Thoracic aorta (tissue), 2 donors: ENCODE measurements around the gene RAPGEF2. TPM values are rescaled to one million over a fixed set of nuclear protein-coding genes. Genes with fewer than 3 reads are reported as not detected.

Source experiments
- ATAC-seq: fragments of 150-250 bp; one replicate; pipeline ENCODE4 v1.8.0; 2017; ENCODE audit warnings: low read depth; ENCODE audit not compliant: insufficient number of reproducible peaks, low FRiP score
- DNase-seq: peaks from one replicate; pipeline ENCODE4 v3.0.0-alpha.2; 2020; ENCODE audit warnings: low spot score
- H3K27ac ChIP-seq, 2 donors: fragments of 200-600 bp; sonication (generic); 1 replicate in 1 of 2; 2 replicates in 1 of 2; pipeline ENCODE4 v1.5.1; 2016; ENCODE audit warnings: mild to moderate bottlenecking in 2 of 2, moderate library complexity in 2 of 2
- H3K27me3 ChIP-seq: fragments of 200-600 bp; sonication (generic); replicated peaks from 2 replicates; pipeline ENCODE4 v1.6.0; 2016; ENCODE audit warnings: mild to moderate bottlenecking; ENCODE audit not compliant: insufficient read depth
- H3K36me3 ChIP-seq: fragments of 200-600 bp; sonication (generic); one replicate; pipeline ENCODE4 v1.5.1; 2016
- H3K4me1 ChIP-seq, 2 donors: fragments of 200-600 bp; sonication (generic); 1 replicate in 1 of 2; 2 replicates in 1 of 2; pipeline versions ENCODE4 v1.5.1 to v1.6.0; 2016; ENCODE audit warnings: low read depth in 2 of 2, mild to moderate bottlenecking in 1 of 2; ENCODE audit not compliant: control insufficient read depth in 1 of 2
- H3K4me3 ChIP-seq: fragments of 200-600 bp; sonication (generic); 2 replicates; pipeline ENCODE4 v1.5.1; 2016; ENCODE audit warnings: mild to moderate bottlenecking
- H3K9me3 ChIP-seq: fragments of 200-600 bp; sonication (generic); 2 replicates; pipeline ENCODE4 v1.5.1; 2016
- CTCF ChIP-seq: fragments of 200-600 bp; sonication (generic); IDR thresholded peaks from one replicate; pipeline ENCODE4 v1.5.1; 2019; ENCODE audit warnings: antibody characterized with exemption
- total RNA-seq, 2 donors: library from RNA; depleted of rRNA; stranded (reverse); fragments of >200 nt; gene quantifications; one replicate each; pipeline versions ENCODE4 v1.1.0 to v1.2.3, GENCODE V29; 2016

Gene RAPGEF2
- total RNA-seq, 2 donors from 2014 or later: 63.0 to 63.6 TPM

GRCh38 chr4:159227984-159228383 is 125.1 kb downstream of the RAPGEF2 start:
- peak; percentile 55 for DNase-seq
- ATAC-seq: peak; percentile 97
- Histone ChIP-seq H3K9me3 (no peaks in the 10 kb centered on the region), H3K27me3 (no peaks in the 10 kb centered on the region), H3K27ac (peak overlapping the region; percentile 46 to 59), H3K4me3 (peak overlapping the region; percentile 62), H3K36me3 (no peaks in the 10 kb centered on the region), H3K4me1 (peaks cover 4 to 18% of the 10 kb centered on the region in 2 donors)
- TF ChIP-seq CTCF: peak; percentile 34

- Histone ChIP-seq H3K27ac (no peak overlapping the region), H3K36me3 (no peaks in the 10 kb centered on the region), H3K4me1 (peaks cover 4 to 18% of the 10 kb centered on the region in 2 donors), H3K9me3 (no peaks in the 10 kb centered on the region), H3K27me3 (no peaks in the 10 kb centered on the region), H3K4me3 (peak overlapping the region; percentile 40)
- ATAC-seq (no peak), DNase-seq (no peak)
- no peak for TF ChIP-seq CTCF
Measured at GRCh38 chr4:159229164-159229563, 126.3 kb downstream of the RAPGEF2 start.

GRCh38 chr4:159232465-159233106 is 129.7 kb downstream of the RAPGEF2 start:
- H3K27me3 ChIP-seq: no peaks in the 10 kb centered on the region
- H3K36me3 ChIP-seq: no peaks in the 10 kb centered on the region
- H3K27ac ChIP-seq: no peak overlapping the region
- H3K4me3 ChIP-seq: no peak overlapping the region
- TF ChIP-seq CTCF: no peak
- DNase-seq: no peak
- peaks cover 4 to 13% of the 10 kb centered on the region in 2 donors for H3K4me1 ChIP-seq
- ATAC-seq: no peak
- no peaks in the 10 kb centered on the region for H3K9me3 ChIP-seq

DNA sequence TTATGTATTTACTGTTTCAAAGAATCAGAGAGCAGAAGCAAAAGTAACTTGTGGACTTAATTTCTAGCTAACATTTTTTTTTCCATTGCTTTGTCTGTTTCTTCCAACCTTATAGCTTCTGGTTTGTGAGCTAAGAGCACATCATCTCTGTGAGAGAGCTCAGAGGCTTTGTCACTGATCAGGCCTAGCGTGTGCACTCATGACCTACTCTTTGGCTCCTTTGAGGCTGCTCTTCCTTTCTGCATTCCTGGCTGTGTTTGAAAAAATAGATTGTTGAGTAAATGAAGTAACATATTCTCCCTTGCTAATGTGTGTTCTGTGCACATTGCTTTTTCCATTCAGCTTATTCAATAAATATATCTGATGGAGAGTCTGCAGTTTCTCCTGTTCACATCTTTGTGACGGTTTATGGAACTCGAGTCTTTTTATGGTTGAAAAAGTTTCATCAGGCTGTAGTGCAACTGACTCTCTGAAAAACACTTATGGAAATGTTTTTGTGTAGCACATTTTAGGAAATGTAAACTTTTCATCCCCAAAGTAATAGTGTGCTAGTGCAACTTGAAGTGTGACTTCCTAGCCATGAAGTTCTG is 133.0 kb downstream of the RAPGEF2 start:
- Histone ChIP-seq H3K27me3 (no peaks in the 10 kb centered on the region), H3K36me3 (no peaks in the 10 kb centered on the region), H3K4me3 (no peak overlapping the region), H3K27ac (no peak overlapping the region), H3K4me1 (peaks cover 6 to 10% of the 10 kb centered on the region in 2 donors), H3K9me3 (no peaks in the 10 kb centered on the region)
- no peak for TF ChIP-seq CTCF
- ATAC-seq (no peak), DNase-seq (no peak)

DNA sequence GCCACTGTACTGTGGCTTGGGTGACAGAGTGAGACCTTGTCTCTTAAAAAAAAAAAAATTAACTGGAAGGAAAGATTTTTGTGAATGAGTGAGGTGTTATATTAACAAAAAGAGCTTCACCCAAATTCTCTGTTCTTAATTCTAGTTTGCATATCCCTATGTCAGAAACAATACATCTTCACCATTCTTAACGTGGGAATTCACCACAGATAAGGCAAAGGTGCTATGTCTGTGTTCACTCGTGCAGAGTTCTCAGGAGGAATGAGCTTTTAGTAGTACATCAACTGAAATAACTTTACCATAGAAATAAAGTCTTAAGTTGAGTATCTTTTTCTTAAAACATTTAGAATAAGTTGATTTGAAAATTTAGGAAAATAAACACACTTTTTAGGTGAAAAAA is 135.1 kb downstream of the RAPGEF2 start:
- DNase-seq (no peak), ATAC-seq (no peak)
- H3K36me3 ChIP-seq: no peaks in the 10 kb centered on the region
- H3K4me3 ChIP-seq: no peak overlapping the region
- no peak for TF ChIP-seq CTCF
- H3K27me3 ChIP-seq: no peaks in the 10 kb centered on the region
- no peaks in the 10 kb centered on the region for H3K9me3 ChIP-seq
- H3K27ac ChIP-seq: no peak overlapping the region
- H3K4me1 ChIP-seq: peaks cover 7 to 10% of the 10 kb centered on the region in 2 donors
